ENCODE measurements around the gene BRK1. TPM values are rescaled to one million over a fixed set of nuclear protein-coding genes. Genes with fewer than 3 reads are reported as not detected.

BRK1 gene
- total and polyA plus RNA-seq, 9 of the 15 experiments (the other 6 are each of a cell fraction or from before 2014, with no cell fraction given): 105 to 634 (median 250) TPM

DNA sequence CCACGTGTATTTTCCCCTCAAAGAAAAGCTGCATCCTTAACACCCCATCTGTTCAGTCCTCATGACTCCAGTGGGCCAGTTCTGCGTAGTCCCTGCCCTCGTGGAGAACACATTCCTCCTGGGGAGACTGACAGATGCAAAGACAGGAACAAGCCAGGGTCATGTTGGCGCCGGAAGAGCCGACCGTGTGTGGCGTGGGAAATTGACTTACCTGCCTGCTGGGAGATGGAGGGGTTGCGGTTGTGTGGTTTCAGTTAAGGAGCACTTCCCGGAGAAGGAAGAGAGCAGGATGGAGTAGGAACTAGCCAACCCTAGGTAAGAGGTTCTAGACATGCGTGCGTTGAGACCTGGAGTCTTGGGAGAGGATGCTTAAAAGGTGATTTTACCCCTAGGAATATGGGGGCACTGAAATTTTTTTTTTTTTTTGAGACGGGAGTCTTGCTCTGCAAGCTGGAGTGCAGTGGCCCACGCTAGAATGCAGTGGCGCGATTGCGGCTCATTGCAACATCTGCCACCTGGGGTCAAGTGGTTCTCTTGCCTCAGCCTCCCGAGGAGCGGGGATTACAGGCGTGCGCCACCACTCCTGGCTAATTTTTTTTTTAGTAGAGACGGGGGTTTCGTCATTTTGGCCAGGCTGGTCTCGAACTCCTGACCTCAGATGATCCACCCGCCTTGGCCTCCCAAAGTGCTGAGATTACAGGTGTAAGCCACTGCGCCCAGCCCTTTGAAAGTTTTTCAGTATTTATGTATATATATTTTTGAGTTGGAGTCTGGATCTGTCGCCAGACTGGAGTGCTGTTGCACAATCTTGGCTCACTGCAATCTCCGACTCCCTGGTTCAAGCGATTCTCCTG is 27.5 kb downstream of the BRK1 start (continued):
- TF ChIP-seq, protein P1, sequence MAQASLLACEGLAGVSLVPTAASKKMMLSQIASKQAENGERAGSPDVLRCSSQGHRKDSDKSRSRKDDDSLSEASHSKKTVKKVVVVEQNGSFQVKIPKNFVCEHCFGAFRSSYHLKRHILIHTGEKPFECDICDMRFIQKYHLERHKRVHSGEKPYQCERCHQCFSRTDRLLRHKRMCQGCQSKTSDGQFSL (CRISPR knock-in tag; IDR thresholded peaks at IDR 0.05): no peak
- TF ChIP-seq, protein P1 (tag; IDR thresholded peaks at IDR 0.05): no peak
- TF ChIP-seq, protein P2, sequence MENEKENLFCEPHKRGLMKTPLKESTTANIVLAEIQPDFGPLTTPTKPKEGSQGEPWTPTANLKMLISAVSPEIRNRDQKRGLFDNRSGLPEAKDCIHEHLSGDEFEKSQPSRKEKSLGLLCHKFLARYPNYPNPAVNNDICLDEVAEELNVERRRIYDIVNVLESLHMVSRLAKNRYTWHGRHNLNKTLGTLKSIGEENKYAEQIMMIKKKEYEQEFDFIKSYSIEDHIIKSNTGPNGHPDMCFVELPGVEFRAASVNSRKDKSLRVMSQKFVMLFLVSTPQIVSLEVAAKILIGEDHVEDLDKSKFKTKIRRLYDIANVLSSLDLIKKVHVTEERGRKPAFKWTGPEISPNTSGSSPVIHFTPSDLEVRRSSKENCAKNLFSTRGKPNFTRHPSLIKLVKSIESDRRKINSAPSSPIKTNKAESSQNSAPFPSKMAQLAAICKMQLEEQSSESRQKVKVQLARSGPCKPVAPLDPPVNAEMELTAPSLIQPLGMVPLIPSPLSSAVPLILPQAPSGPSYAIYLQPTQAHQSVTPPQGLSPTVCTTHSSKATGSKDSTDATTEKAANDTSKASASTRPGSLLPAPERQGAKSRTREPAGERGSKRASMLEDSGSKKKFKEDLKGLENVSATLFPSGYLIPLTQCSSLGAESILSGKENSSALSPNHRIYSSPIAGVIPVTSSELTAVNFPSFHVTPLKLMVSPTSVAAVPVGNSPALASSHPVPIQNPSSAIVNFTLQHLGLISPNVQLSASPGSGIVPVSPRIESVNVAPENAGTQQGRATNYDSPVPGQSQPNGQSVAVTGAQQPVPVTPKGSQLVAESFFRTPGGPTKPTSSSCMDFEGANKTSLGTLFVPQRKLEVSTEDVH (IDR thresholded peaks at IDR 0.05; ENCODE audit: low read depth, partially characterized antibody): peak; percentile 53
- no peak for TF ChIP-seq TCF7 (IDR thresholded peaks at IDR 0.05; ENCODE audit: borderline replicate concordance)
- TF ChIP-seq, protein P3, sequence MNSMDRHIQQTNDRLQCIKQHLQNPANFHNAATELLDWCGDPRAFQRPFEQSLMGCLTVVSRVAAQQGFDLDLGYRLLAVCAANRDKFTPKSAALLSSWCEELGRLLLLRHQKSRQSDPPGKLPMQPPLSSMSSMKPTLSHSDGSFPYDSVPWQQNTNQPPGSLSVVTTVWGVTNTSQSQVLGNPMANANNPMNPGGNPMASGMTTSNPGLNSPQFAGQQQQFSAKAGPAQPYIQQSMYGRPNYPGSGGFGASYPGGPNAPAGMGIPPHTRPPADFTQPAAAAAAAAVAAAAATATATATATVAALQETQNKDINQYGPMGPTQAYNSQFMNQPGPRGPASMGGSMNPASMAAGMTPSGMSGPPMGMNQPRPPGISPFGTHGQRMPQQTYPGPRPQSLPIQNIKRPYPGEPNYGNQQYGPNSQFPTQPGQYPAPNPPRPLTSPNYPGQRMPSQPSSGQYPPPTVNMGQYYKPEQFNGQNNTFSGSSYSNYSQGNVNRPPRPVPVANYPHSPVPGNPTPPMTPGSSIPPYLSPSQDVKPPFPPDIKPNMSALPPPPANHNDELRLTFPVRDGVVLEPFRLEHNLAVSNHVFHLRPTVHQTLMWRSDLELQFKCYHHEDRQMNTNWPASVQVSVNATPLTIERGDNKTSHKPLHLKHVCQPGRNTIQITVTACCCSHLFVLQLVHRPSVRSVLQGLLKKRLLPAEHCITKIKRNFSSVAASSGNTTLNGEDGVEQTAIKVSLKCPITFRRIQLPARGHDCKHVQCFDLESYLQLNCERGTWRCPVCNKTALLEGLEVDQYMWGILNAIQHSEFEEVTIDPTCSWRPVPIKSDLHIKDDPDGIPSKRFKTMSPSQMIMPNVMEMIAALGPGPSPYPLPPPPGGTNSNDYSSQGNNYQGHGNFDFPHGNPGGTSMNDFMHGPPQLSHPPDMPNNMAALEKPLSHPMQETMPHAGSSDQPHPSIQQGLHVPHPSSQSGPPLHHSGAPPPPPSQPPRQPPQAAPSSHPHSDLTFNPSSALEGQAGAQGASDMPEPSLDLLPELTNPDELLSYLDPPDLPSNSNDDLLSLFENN (IDR thresholded peaks at IDR 0.05; ENCODE audit: low read depth in 2 of 2, low read length in 2 of 2): 0 out of 4 replicates have a peak, but pooled peaks of 1 of the 2 experiments have one; percentile 46
- TF ChIP-seq ZNF551 (CRISPR knock-in tag; IDR thresholded peaks at IDR 0.05): no peak
- no peak for TF ChIP-seq RBM22 (IDR thresholded peaks at IDR 0.05; ENCODE audit: low read depth, low read length, poor library complexity, severe bottlenecking)
- TF ChIP-seq NR2C2 (CRISPR knock-in tag; IDR thresholded peaks at IDR 0.05): no peak
- peak; percentile 36; the same call in 1 of the 2 replicates for TF ChIP-seq NR2C2 (tag; IDR thresholded peaks at IDR 0.05)
- TF ChIP-seq TAF9B (IDR thresholded peaks at IDR 0.05; ENCODE audit: partially characterized antibody): no peak
- TF ChIP-seq ZBTB7A (IDR thresholded peaks at IDR 0.05; ENCODE audit: borderline replicate concordance, control insufficient read depth, low read depth, low read length): no peak
- no peak for TF ChIP-seq ZNF444 (CRISPR knock-in tag; IDR thresholded peaks at IDR 0.05)
- no peak; the same call in 1 of the 2 replicates for TF ChIP-seq NR2C1 (IDR thresholded peaks at IDR 0.05)
- peak; percentile 81 for TF ChIP-seq NR2C1 (tag; IDR thresholded peaks at IDR 0.05)
- no peak for TF ChIP-seq LCOR (CRISPR knock-in tag; IDR thresholded peaks at IDR 0.05)
- no peak for TF ChIP-seq CHCHD3 (CRISPR knock-in tag; IDR thresholded peaks at IDR 0.05)
- no peak for TF ChIP-seq STAT5B (CRISPR knock-in tag; IDR thresholded peaks at IDR 0.05)
- no peak for TF ChIP-seq ZNF41 (CRISPR knock-in tag; conservative IDR thresholded peaks at IDR 0.05)
- TF ChIP-seq MECOM (CRISPR knock-in tag; IDR thresholded peaks at IDR 0.05): peak; percentile 37; the same call in 1 of the 2 replicates
- peak; percentile 76 for TF ChIP-seq CXXC5 (CRISPR knock-in tag; IDR thresholded peaks at IDR 0.05)

Data from K562 (cell line).